CD4-positive, alpha-beta T cell treated with Interleukin-4 for 1 hour (primary cell): ENCODE results near the gene BAD.
A peak's percentile ranks its signal among the peaks of the same experiment; 100 is the strongest.

Source experiments
- DNase-seq, 2 donors: peaks; one replicate each; pipeline ENCODE4 v3.0.0-alpha.2; 2020 to 2022

The BAD gene

GRCh38 chr11:64275031-64275800 lies 9.2 kb downstream of the BAD start:
- no peak for DNase-seq

DNA sequence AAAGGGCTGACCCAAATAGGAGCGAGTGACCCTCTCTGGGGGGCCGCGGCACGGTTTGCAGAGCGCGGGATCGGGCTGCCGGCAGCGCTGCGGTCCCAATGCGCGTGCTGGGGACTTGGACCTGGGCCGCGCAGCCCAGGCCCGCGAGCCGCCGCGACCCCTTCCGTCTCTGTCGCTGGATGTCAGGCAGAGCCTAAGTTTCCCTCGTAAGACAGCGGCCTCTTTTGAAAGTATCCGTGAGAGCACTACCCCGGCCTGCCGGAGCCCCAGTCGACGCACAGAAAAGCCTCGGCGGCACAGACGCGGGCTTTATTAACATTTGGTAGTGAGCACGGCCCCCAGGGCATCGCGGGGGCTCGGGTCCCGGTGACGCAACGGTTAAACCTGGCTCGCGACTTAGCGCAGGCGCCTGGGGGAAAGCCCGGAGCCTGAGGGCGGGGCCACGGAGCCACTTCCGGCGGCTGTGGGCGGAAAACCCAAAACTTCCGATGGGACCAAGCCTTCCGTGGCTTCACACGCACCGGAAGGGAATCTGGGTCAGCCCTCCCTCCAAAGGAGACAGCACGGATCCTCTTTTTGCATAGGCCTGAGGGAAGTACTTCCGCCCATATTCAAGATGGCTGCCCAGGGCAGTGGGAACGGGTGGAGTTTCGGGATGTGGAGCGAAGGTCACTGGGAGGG lies 14.8 kb downstream of the BAD start:
- DNase-seq = peak; percentile 98

DNA sequence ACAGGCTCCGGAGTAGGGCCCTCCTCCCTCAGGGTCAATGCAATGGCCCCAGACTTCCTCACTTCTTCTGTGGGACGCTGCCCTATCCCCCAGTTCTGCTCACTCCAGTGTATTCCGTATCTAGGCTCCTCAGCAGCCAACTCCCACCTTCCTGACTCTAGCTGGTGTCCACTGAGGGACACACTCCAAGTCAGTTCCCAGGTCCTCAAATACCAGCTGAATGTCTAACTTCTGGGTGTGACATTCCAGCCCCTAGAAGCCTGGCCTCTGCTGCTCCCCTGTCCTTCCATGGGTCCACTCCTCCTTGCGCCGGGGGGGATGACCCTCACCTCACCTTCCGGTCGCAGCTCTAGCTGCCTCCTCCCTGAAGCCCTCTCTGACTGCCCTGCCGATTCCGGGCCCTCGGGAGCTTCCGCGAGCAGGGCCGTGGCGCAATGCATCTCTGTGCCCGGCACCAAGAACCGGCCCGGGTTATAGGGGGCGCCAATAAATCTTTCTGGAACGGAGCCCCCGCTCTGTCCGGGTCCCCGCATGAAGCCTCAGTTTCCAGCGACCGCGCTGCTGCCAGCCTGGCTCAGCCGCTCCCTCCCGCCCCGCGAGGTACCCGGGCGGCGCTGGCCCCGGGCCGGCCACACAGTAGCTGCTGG lies 15.4 kb downstream of the BAD start:
- DNase-seq = peak; percentile 41 to 53

DNA sequence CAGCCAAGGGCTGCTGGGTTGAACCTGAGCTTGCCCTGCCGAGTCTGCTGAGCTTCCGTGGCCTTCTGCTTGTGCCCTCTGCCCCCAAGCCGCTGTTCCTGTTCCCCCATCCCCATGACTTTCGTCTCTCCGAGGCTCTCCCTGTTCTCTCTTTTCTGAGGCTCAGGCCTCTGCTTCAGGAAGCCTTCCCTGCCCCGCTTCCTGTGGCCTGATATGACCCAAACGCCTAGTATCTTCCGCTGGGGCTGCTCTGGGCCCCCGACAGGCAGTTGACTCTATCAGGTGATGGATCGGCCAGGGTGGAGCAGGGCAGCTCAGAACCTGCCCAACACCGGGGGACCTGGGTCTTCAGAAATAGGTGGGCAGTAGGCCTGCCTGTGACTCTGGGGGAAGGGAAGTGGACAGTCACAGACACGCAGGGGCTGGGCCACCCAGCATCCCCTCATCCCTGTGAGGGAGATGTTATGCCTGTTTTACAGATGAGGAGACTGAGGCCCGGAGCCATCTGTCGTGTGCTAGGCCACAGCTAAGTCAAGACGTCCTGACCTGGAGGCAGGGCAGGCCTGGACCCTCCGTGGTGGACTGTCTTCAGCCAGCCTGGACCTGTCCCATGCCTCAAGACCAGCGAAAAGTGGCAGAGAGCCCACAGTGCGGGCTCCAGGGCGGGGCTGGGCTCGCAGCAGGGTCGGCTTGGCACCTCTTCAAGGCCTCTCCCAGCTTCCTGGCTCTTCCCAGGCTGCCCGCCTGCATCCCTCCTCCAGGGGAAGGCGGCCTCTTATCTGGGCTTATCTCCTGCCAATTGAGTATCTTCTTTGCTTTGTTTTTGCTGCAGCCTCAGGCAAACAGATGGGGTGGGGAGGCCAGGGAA lies 16.2 kb downstream of the BAD start:
- no peak for DNase-seq

GRCh38 chr11:64267207-64267945 lies 17.1 kb downstream of the BAD start:
- DNase-seq = no peak

DNA sequence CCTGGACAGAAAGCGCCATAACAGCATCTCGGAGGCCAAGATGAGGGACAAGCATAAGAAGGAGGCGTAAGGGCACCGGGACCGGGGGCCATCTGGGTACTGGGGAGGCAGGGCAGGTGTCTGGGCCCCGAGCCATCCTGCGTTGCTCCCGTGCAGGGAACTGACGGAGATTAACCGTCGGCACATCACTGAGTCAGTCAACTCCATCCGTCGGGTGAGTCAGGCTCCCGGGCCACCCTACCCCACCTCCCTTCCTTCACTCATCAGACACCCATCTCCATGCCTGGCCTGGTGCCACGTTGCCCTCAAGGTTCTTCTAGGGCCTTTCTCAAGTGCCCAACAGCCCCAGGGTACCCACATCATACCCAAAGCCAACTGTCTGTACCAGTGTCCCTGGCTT lies 18.1 kb downstream of the BAD start:
- no peak for DNase-seq

- DNase-seq = no peak
Measured at GRCh38 chr11:64265176-64266160, 19.0 kb downstream of the BAD start.

DNA sequence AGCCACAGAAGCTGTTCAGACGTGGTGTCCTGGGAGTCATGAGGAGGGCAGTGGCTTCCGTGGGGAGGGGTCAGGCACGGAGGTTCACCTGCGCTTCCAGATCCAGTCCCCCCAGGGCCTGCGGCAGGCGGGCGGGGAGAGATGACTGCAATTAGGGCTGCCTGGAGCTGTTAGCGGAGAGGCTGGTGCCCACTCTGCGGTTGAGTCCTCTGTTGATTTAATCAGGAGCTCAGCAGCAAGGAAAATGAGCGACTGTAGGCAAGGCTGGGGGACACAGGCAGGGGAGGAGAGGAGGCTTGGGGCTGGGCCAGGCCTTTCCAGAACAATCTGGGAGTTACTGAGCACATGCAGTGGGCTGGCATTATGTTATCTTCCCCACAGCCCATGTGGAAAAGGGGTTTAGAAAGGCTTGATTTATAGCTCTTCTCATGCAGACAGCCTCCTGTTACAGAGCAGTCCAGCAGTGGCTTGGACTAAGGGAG lies 20.1 kb downstream of the BAD start:
- no peak for DNase-seq

GRCh38 chr11:64263947-64264317 lies 20.5 kb downstream of the BAD start:
- no peak for DNase-seq

- DNase-seq = no peak
Measured at GRCh38 chr11:64263021-64263946, 21.2 kb downstream of the BAD start.

DNA sequence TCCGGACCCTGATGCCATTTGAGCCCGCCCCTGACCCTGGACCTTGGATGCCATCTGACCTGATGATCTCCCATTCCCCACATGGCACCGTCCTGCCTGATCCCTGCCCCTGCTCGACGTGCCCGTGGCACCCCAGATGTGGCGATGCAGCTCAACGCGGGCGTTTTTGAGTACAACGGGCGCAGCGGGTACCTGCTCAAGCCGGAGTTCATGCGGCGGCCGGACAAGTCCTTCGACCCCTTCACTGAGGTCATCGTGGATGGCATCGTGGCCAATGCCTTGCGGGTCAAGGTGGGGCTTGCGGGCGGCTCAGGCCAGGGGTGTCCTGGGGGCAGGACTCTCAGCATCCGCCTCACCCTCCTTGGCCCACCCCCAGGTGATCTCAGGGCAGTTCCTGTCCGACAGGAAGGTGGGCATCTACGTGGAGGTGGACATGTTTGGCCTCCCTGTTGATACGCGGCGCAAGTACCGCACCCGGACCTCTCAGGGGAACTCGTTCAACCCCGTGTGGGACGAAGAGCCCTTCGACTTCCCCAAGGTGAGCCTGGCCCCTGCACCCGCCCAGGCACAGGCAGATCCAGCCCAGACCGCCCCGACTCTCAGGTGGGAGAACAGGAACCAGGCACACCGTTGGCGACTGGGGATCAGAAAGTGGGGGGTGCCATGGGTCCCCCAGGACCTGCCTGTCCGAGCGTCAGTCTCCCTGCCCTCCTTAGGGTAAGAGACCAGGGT lies 22.0 kb downstream of the BAD start:
- DNase-seq = no peak

- no peak for DNase-seq
Measured at GRCh38 chr11:64261556-64262080, 22.8 kb downstream of the BAD start.

- no peak for DNase-seq
Measured at GRCh38 chr11:64260147-64260708, 24.2 kb downstream of the BAD start.

DNA sequence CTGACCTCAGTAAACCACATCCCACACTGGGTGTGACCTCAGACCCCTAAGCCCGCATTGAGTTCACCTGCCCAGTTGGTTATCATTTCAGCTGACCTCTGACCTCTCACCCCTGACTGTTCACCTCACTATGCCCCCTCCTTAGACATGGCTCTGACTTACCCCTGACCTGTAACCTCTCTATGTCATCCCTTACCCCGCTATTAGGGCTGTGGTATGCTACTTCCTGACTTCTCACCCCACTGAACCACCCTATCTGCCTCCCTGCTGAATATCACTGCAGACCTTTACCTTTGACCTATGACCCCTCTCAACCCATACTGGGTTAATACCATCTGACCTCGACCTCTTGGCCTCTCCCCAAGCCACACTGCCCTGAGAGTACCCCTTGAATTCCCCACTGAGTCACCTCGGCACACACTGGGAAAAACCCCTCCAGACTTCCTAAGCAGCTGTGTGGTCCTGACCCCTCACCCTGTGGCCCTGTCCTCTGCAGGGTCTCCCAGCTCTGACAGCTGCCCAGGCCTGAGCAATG lies 24.9 kb downstream of the BAD start:
- DNase-seq = no peak

DNA sequence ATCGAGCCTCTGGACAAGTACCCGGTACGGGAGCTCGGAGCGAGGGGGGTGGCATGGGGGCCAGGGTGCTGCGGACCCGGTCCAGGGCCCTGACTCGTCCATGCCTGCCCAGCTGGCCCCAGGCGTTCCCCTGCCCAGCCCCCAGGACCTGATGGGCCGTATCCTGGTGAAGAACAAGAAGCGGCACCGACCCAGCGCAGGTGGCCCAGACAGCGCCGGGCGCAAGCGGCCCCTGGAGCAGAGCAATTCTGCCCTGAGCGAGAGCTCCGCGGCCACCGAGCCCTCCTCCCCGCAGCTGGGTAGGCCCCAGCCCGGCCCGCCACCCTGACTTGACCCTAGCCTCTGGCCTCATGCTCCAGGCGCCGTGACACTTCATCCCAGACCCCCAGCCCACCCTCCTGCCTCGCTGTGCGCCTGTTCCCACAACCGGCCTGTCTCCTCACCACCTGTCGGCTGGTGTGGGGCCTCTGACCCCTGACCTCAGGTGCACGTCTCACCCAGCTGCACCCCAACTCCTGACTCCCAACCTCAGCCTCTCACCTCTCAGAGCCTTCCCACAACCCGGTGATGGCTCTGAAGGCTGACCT lies 25.4 kb downstream of the BAD start:
- no peak for DNase-seq

GRCh38 chr11:64258356-64258755 lies 26.1 kb downstream of the BAD start:
- DNase-seq = no peak

DNA sequence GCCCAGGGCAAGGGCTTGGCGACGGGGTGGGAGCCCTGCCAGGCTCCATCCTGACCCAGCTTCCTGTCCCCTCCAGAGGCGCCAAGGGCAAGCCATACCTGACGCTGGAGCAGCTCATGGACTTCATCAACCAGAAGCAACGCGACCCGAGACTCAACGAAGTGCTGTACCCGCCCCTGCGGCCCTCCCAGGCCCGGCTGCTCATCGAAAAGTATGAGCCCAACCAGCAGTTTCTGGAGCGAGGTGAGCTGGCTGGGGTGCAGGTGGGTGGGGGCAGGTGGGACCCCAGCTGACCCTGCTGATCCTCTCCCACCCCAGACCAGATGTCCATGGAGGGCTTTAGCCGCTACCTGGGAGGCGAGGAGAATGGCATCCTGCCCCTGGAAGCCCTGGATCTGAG lies 28.2 kb downstream of the BAD start:
- no peak for DNase-seq
